Smooth muscle cell (in vitro differentiated cells): ENCODE results near the gene ADARB2. TPM values are rescaled to one million over a fixed set of nuclear protein-coding genes. Genes with fewer than 3 reads are reported as not detected.

Experiments used
- DNase-seq: peaks from one replicate; lab custom pipeline; 2025; ENCODE audit not compliant: unreplicated experiment; lab: John Stamatoyannopoulos, UW
- H2AFZ ChIP-seq: fragments of 200-600 bp; sonication (generic); 2 replicates; pipeline ENCODE4 v1.6.0; 2016; ENCODE audit warnings: antibody characterized with exemption, low read depth, mild to moderate bottlenecking
- H3F3A ChIP-seq: fragments of 200-600 bp; sonication (generic); 2 replicates; pipeline ENCODE4 v1.6.0; 2017; ENCODE audit warnings: antibody characterized with exemption, low read depth
- H3K27ac ChIP-seq: fragments of 200-600 bp; sonication (generic); 2 replicates; pipeline ENCODE4 v1.5.1; 2016; ENCODE audit warnings: low read depth, mild to moderate bottlenecking
- H3K27me3 ChIP-seq: fragments of 200-600 bp; sonication (generic); 2 replicates; pipeline ENCODE4 v1.6.1; 2016; ENCODE audit warnings: low read depth, mild to moderate bottlenecking
- H3K36me3 ChIP-seq: fragments of 200-600 bp; sonication (generic); 2 replicates; pipeline ENCODE4 v1.5.1; 2016; ENCODE audit warnings: low read depth
- H3K4me1 ChIP-seq: fragments of 200-600 bp; sonication (generic); 2 replicates; pipeline ENCODE4 v1.5.1; 2016; ENCODE audit warnings: low read depth
- H3K4me2 ChIP-seq: fragments of 200-600 bp; sonication (generic); 2 replicates; pipeline ENCODE4 v1.6.0; 2016; ENCODE audit warnings: mild to moderate bottlenecking
- H3K4me3 ChIP-seq: fragments of 200-600 bp; sonication (generic); 2 replicates; pipeline ENCODE4 v1.5.1; 2016; ENCODE audit warnings: mild to moderate bottlenecking
- H3K79me2 ChIP-seq: fragments of 200-600 bp; sonication (generic); 2 replicates; pipeline ENCODE4 v1.6.0; 2016; ENCODE audit warnings: low read depth, mild to moderate bottlenecking
- H3K9ac ChIP-seq: fragments of 200-600 bp; sonication (generic); 2 replicates; pipeline ENCODE4 v1.6.0; 2016; ENCODE audit warnings: low read depth
- H3K9me3 ChIP-seq: fragments of 200-600 bp; sonication (generic); replicated peaks from 2 replicates; pipeline ENCODE4 v1.5.1; 2016; ENCODE audit warnings: low read depth
- H4K20me1 ChIP-seq: fragments of 200-600 bp; sonication (generic); 2 replicates; pipeline ENCODE4 v1.6.0; 2016; ENCODE audit warnings: low read depth
- CTCF ChIP-seq: fragments of 200-600 bp; sonication (generic); IDR thresholded peaks from 2 replicates; pipeline ENCODE4 v1.5.1; 2017; ENCODE audit warnings: borderline replicate concordance, mild to moderate bottlenecking, antibody characterized with exemption; ENCODE audit not compliant: insufficient read depth, poor library complexity, severe bottlenecking
- WGBS: methylation state at CpG from one replicate; pipeline ENCODE4 v1.1.7; 2016; ENCODE audit warnings: low lambda C conversion rate; 5-methylcytosine and 5-hydroxymethylcytosine counted together
- polyA plus RNA-seq: library from polyadenylated mRNA; unstranded; fragments of >200 nt; fragmentation: Nextera tagmentation; extraction: Ambion mirVana; gene quantifications from 2 replicates; pipeline ENCODE4 v1.2.1, GENCODE V29; 2016
- total RNA-seq: library from RNA; depleted of rRNA; stranded (reverse); fragments of >200 nt; gene quantifications from 2 replicates; pipeline ENCODE4 v1.2.3, GENCODE V29; 2014

The ADARB2 gene
- total and polyA plus RNA-seq, 2 experiments from 2014 or later: 0.13 to 0.39 TPM

DNA sequence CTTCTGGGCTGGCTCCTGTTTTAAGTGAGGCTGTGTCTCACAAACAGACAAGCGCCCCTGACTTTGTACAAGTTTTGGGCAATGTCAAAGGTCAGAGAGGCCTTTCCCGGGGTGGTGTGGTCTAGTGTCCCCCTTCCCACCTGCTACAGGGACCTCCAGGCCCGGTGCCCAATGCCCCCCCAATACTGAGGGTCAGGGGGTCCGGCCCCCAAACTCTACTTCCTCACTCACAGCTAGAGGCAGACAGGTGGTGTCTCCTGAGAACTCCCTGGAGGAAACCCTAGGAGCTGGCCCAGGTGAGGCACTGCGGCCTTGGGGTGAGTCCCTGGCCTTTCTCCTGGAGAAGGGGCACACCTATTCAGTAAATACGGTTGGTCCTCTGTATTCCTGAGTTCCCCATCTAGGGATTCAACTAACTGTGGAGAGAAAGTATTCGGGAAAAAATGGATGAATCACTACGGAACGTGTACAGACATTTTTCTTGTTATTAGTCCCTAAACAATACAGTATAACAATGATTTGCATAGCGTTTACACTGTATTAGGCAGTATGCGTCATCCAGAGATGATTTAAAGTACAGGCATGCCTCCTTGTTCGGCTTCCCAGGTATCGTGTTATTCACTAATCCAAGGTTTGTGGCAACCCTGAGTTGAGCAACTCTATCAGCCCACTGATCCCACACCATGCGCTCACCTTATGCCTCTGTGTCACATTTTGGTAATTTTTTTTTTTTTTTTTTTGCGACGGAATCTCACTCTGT is 373.0 kb downstream of the ADARB2 start:
- H3K4me3 ChIP-seq: no peak overlapping the region
- no peak for TF ChIP-seq CTCF
- no peaks in the 10 kb centered on the region for H3K27me3 ChIP-seq
- peaks cover 8% of the 10 kb centered on the region for H3K4me1 ChIP-seq
- no peaks in the 10 kb centered on the region for H3K9me3 ChIP-seq
- no peak overlapping the region for H3K27ac ChIP-seq
- no peaks in the 10 kb centered on the region for H3K79me2 ChIP-seq
- no peak for DNase-seq
- H3K36me3 ChIP-seq: no peaks in the 10 kb centered on the region
- no peak overlapping the region for H3K9ac ChIP-seq
- WGBS: 92% methylated on average over 16 of the region's 16 CpGs
- no peaks in the 10 kb centered on the region for H3F3A ChIP-seq
- no peak overlapping the region for H2AFZ ChIP-seq
- no peaks in the 10 kb centered on the region for H4K20me1 ChIP-seq
- H3K4me2 ChIP-seq: no peak overlapping the region

DNA sequence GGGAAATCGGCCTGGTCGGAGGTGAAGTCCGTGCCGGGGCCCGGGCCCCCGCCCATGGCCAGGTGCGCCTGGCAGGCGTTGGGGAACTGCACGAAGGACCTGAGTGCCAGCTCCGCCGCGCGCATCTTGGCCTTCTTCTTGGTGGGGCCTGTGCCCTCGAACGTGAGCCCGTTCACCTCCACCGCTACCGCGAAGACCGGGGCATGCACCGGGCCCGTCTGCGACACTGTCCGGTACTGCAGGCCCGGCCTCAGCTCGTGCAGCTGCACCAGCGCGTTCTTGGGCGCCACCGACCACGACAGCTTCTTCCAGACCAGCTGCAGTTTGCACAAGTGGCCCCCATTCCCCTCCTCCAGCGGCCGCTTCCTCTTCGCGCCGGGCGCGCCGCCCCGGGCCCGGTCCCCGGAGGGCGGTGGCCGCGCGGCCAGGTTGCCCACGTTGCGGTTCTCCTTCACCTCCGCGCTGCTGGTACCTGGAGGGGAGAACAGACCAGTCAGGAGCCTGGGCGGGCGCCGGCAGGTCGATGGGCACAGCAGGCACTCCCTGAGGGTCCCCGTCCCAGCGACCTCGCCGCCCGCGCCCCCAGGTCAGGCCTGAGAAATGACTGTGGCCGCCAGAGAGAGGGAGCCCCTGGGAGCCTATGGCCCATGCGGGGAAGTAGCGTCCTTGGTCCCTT is 373.7 kb downstream of the ADARB2 start:
- Histone ChIP-seq H2AFZ (no peak overlapping the region), H3F3A (no peaks in the 10 kb centered on the region), H3K9me3 (no peaks in the 10 kb centered on the region), H3K79me2 (no peaks in the 10 kb centered on the region), H3K4me3 (no peak overlapping the region), H3K27me3 (no peaks in the 10 kb centered on the region), H3K36me3 (no peaks in the 10 kb centered on the region), H3K4me1 (peaks cover 8% of the 10 kb centered on the region), H3K9ac (no peak overlapping the region), H3K27ac (no peak overlapping the region), H4K20me1 (no peaks in the 10 kb centered on the region), H3K4me2 (no peak overlapping the region)
- DNase-seq: no peak
- 96% methylated on average over 47 of the region's 63 CpGs for WGBS
- TF ChIP-seq CTCF: no peak

DNA sequence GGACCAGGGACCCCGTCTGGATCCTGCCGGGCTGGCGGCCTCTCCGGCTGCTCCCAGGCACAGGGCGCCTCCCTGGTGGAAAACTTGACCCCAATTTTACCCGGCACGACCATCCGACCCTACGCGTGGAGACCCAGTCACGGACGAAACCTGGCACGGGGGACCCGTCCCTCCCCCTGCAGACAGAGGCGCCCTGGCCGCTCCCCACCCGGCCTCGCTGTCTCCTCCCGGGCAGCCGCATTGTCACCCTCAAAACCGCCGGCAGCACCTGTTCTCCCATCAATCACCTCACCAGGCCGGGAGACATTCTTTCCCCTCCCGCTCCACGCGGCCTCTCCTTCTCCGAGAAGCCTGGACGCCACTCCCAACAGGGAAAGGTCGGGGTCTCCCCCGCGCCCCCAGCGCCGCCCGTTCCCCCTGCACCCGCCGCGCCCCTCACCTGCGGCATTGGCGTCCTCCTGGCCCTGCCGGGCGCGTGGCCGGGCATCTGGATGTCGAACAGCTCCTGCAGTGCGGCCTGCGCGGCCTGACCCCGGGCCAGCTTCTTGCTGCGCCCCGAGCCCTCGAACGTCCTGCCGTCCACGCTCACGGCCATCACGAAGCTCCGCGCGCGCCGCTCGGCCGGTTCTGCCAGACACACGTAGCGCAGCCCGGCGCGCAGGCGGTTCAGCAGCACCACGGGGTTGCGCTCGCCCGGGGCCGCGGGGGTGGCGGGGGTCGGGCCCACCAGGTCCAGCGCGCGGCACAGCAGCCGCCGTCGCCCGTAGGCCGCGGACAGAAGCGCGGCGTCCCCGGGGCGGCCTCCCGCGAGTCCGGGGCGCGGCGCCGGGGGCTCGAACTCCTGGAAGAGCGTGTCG is 374.5 kb downstream of the ADARB2 start:
- Histone ChIP-seq H3K4me2 (no peak overlapping the region), H2AFZ (no peak overlapping the region), H3K27me3 (no peaks in the 10 kb centered on the region), H3K36me3 (no peaks in the 10 kb centered on the region), H3F3A (no peaks in the 10 kb centered on the region), H3K27ac (no peak overlapping the region), H3K4me3 (no peak overlapping the region), H3K79me2 (no peaks in the 10 kb centered on the region), H3K9me3 (no peaks in the 10 kb centered on the region), H4K20me1 (no peaks in the 10 kb centered on the region), H3K9ac (no peak overlapping the region), H3K4me1 (peaks cover 8% of the 10 kb centered on the region)
- no peak for DNase-seq
- no peak for TF ChIP-seq CTCF
- 97% methylated on average over 30 of the region's 101 CpGs for WGBS
